H9 (cell line): ENCODE measurements around the gene MALRD1. TPM values are rescaled to one million over a fixed set of nuclear protein-coding genes. Genes with fewer than 3 reads are reported as not detected.

Experiments
- DNase-seq: peaks from one replicate; pipeline ENCODE4 v3.0.0-alpha.2; 2017
- H2AFZ ChIP-seq: one replicate; pipeline ENCODE4 v1.6.1; 2013; ENCODE audit warnings: mild to moderate bottlenecking, low read length, control low read depth, moderate library complexity
- H2AK5ac ChIP-seq: 2 replicates; pipeline ENCODE4 v1.6.1; 2013; ENCODE audit warnings: low read length, control low read depth, mixed read lengths; ENCODE audit not compliant: insufficient read length
- H2BK120ac ChIP-seq: one replicate; pipeline ENCODE4 v1.6.1; 2013; ENCODE audit warnings: low read depth, mild to moderate bottlenecking, low read length, control low read depth, inconsistent platforms; ENCODE audit not compliant: poor library complexity, severe bottlenecking
- H2BK12ac ChIP-seq: 2 replicates; pipeline ENCODE4 v1.6.1; 2013; ENCODE audit warnings: low read length, control low read depth, mixed read lengths, low read depth; ENCODE audit not compliant: insufficient read length
- H2BK15ac ChIP-seq: 2 replicates; pipeline ENCODE4 v1.6.1; 2013; ENCODE audit warnings: low read depth, low read length, control low read depth
- H2BK20ac ChIP-seq: one replicate; pipeline ENCODE4 v1.6.1; 2013; ENCODE audit warnings: low read depth, mild to moderate bottlenecking, low read length, control low read depth, inconsistent platforms; ENCODE audit not compliant: poor library complexity, severe bottlenecking
- H2BK5ac ChIP-seq: 2 replicates; pipeline ENCODE4 v1.6.1; 2013; ENCODE audit warnings: low read length, control low read depth, mixed read lengths; ENCODE audit not compliant: insufficient read length
- H3K14ac ChIP-seq: 2 replicates; pipeline ENCODE4 v1.6.1; 2013; ENCODE audit warnings: low read length, control low read depth; ENCODE audit not compliant: insufficient read depth
- H3K18ac ChIP-seq: 2 replicates; pipeline ENCODE4 v1.6.1; 2013; ENCODE audit warnings: low read depth, mild to moderate bottlenecking, mixed read lengths, low read length, control low read depth; ENCODE audit not compliant: insufficient read length
- H3K23ac ChIP-seq: 2 replicates; pipeline ENCODE4 v1.6.1; 2013; ENCODE audit warnings: low read length, control low read depth, mixed read lengths, low read depth; ENCODE audit not compliant: insufficient read length
- H3K23me2 ChIP-seq: 2 replicates; pipeline ENCODE4 v1.6.1; 2013; ENCODE audit warnings: low read depth, mild to moderate bottlenecking, mixed read lengths, low read length, control low read depth; ENCODE audit not compliant: insufficient read length, poor library complexity, severe bottlenecking
- H3K27ac ChIP-seq: 2 replicates; pipeline ENCODE4 v1.5.1; 2013; ENCODE audit warnings: low read length, control low read depth, mixed read lengths, low read depth; ENCODE audit not compliant: insufficient read length
- H3K27me3 ChIP-seq: 2 replicates; pipeline ENCODE4 v1.6.1; 2013; ENCODE audit warnings: low read length, control low read depth, inconsistent platforms; ENCODE audit not compliant: insufficient read depth
- H3K4ac ChIP-seq: 2 replicates; pipeline ENCODE4 v1.6.1; 2013; ENCODE audit warnings: low read depth, mild to moderate bottlenecking, control low read depth, inconsistent platforms, low read length, moderate library complexity
- H3K4me1 ChIP-seq: 2 replicates; pipeline ENCODE4 v1.6.1; 2013; ENCODE audit warnings: low read length, control low read depth, inconsistent platforms; ENCODE audit not compliant: insufficient read depth
- H3K4me2 ChIP-seq: 2 replicates; pipeline ENCODE4 v1.6.1; 2013; ENCODE audit warnings: low read length, control low read depth, mixed read lengths; ENCODE audit not compliant: insufficient read length, insufficient read depth
- H3K56ac ChIP-seq: 2 replicates; pipeline ENCODE4 v1.6.1; 2013; ENCODE audit warnings: low read depth, mild to moderate bottlenecking, mixed read lengths, low read length, control low read depth; ENCODE audit not compliant: insufficient read length
- H3K79me1 ChIP-seq: 2 replicates; pipeline ENCODE4 v1.6.1; 2013; ENCODE audit warnings: low read depth, mild to moderate bottlenecking, moderate library complexity, low read length, control low read depth, inconsistent platforms; ENCODE audit not compliant: insufficient read depth, poor library complexity, severe bottlenecking
- H3K79me2 ChIP-seq: 2 replicates; pipeline ENCODE4 v1.6.1; 2013; ENCODE audit warnings: low read length, control low read depth, inconsistent platforms; ENCODE audit not compliant: insufficient read depth
- H3K9ac ChIP-seq: 2 replicates; pipeline ENCODE4 v1.6.1; 2013; ENCODE audit warnings: low read length, control low read depth, mixed read lengths; ENCODE audit not compliant: insufficient read length; ENCODE audit errors: extremely low read depth
- H3K9me3 ChIP-seq: one replicate; pipeline ENCODE4 v1.6.1; 2013; ENCODE audit warnings: low read depth, low read length, inconsistent platforms; ENCODE audit not compliant: control insufficient read depth
- H3T11ph ChIP-seq: one replicate; pipeline ENCODE4 v1.6.1; 2013; ENCODE audit warnings: mild to moderate bottlenecking, low read length, control low read depth, inconsistent platforms
- H4K20me1 ChIP-seq: one replicate; pipeline ENCODE4 v1.6.1; 2013; ENCODE audit not compliant: control insufficient read depth, insufficient read length, insufficient read depth
- H4K5ac ChIP-seq: 2 replicates; pipeline ENCODE4 v1.6.1; 2013; ENCODE audit warnings: low read depth, mild to moderate bottlenecking, mixed read lengths, low read length, control low read depth; ENCODE audit not compliant: insufficient read length
- H4K8ac ChIP-seq: replicated peaks from 2 replicates; pipeline ENCODE4 v1.6.1; 2013; ENCODE audit warnings: low read length, control low read depth, mixed read lengths, low read depth; ENCODE audit not compliant: insufficient read length
- H4K91ac ChIP-seq: 2 replicates; pipeline ENCODE4 v1.6.1; 2013; ENCODE audit warnings: low read depth, mild to moderate bottlenecking, moderate library complexity, mixed read lengths, low read length, control low read depth; ENCODE audit not compliant: insufficient read length
- H3K27ac Mint-ChIP-seq, 3 experiments: 2 replicates in 2 of 3; 3 replicates in 1 of 3; pipeline ENCODE4 v1.8.0; 2020 to 2021; ENCODE audit warnings: mixed read lengths in 3 of 3, mild to moderate bottlenecking in 1 of 3, moderate library complexity in 1 of 3
- H3K27me3 Mint-ChIP-seq: 2 replicates; pipeline ENCODE4 v1.8.0; 2021; ENCODE audit warnings: low read depth, mild to moderate bottlenecking, moderate library complexity, mixed read lengths
- H3K36me3 Mint-ChIP-seq, 3 experiments: 2 replicates in 2 of 3; 3 replicates in 1 of 3; pipeline ENCODE4 v1.8.0; 2020 to 2021; ENCODE audit warnings: low read depth in 3 of 3, mixed read lengths in 3 of 3; ENCODE audit not compliant: insufficient read depth in 1 of 3
- H3K4me1 Mint-ChIP-seq, 2 experiments: 2 replicates each; pipeline ENCODE4 v1.8.0; 2020; ENCODE audit warnings: mixed read lengths in 2 of 2
- H3K4me3 Mint-ChIP-seq, 2 experiments: 2 replicates in 1 of 2; 3 replicates in 1 of 2; pipeline ENCODE4 v1.8.0; 2020 to 2021; ENCODE audit warnings: mild to moderate bottlenecking in 2 of 2, mixed read lengths in 2 of 2, moderate library complexity in 1 of 2
- H3K9me3 Mint-ChIP-seq, 2 experiments: 2 replicates in 1 of 2; 3 replicates in 1 of 2; pipeline ENCODE4 v1.8.0; 2020; ENCODE audit warnings: mild to moderate bottlenecking in 2 of 2, mixed read lengths in 2 of 2, moderate library complexity in 1 of 2
- WGBS: extraction: QIAGEN DNeasy Blood & Tissue Kit; methylation state at CpG from one replicate; pipeline ENCODE4 v1.1.7; 2013; ENCODE audit warnings: missing lambda C conversion rate, low lambda C conversion rate, mixed read lengths; ENCODE audit not compliant: insufficient read length; ENCODE audit errors: extremely low coverage; 5-methylcytosine and 5-hydroxymethylcytosine counted together
- total RNA-seq: library from RNA; stranded (reverse); gene quantifications from 2 replicates; pipeline ENCODE4 v1.2.1, GENCODE V29; 2021
- TF ChIP-seq, protein P1 (sequence below): fragments of 200-600 bp; sonication (generic); conservative IDR thresholded peaks from 3 replicates; pipeline ENCODE4 v1.8.0; 2021; ENCODE audit warnings: antibody characterized with exemption, mild to moderate bottlenecking

MALRD1 gene
- total RNA-seq, 1 experiment from 2014 or later = 0.20 TPM

- Histone ChIP-seq H4K91ac (no peak overlapping the region), H2AFZ (no peak overlapping the region), H3T11ph (no peak overlapping the region), H3K23ac (no peak overlapping the region), H3K14ac (no peak overlapping the region), H4K5ac (no peak overlapping the region), H2BK20ac (no peak overlapping the region), H3K27me3 (no peaks in the 10 kb centered on the region), H3K9me3 (no peaks in the 10 kb centered on the region), H3K4me2 (no peak overlapping the region), H3K18ac (no peak overlapping the region), H2AK5ac (no peak overlapping the region), H3K4me1 (no peaks in the 10 kb centered on the region; the same call in 1 of the 2 replicates), H3K9ac (no peak overlapping the region), H3K27ac (no peak overlapping the region), H2BK12ac (no peak overlapping the region), H4K8ac (no peak overlapping the region), H3K56ac (no peak overlapping the region), H2BK15ac (no peak overlapping the region), H2BK5ac (no peak overlapping the region), H3K4ac (no peak overlapping the region), H3K79me1 (no peaks in the 10 kb centered on the region), H4K20me1 (no peaks in the 10 kb centered on the region), H2BK120ac (no peak overlapping the region), H3K23me2 (no peaks in the 10 kb centered on the region), H3K79me2 (no peaks in the 10 kb centered on the region)
- TF ChIP-seq, protein P1, sequence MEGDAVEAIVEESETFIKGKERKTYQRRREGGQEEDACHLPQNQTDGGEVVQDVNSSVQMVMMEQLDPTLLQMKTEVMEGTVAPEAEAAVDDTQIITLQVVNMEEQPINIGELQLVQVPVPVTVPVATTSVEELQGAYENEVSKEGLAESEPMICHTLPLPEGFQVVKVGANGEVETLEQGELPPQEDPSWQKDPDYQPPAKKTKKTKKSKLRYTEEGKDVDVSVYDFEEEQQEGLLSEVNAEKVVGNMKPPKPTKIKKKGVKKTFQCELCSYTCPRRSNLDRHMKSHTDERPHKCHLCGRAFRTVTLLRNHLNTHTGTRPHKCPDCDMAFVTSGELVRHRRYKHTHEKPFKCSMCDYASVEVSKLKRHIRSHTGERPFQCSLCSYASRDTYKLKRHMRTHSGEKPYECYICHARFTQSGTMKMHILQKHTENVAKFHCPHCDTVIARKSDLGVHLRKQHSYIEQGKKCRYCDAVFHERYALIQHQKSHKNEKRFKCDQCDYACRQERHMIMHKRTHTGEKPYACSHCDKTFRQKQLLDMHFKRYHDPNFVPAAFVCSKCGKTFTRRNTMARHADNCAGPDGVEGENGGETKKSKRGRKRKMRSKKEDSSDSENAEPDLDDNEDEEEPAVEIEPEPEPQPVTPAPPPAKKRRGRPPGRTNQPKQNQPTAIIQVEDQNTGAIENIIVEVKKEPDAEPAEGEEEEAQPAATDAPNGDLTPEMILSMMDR = peak; percentile 36; the same call in 2 of the 3 replicates
- Mint-ChIP-seq H3K36me3 (peaks cover 0 to 16% (median 2%) of the 10 kb centered on the region in 3 experiments; a peak in 2 of 7 replicates), H3K4me3 (no peak overlapping the region), H3K27me3 (no peaks in the 10 kb centered on the region), H3K9me3 (peaks cover 6 to 11% of the 10 kb centered on the region in 2 experiments; a peak in 4 of 5 replicates), H3K4me1 (peaks cover 5 to 7% of the 10 kb centered on the region in 2 experiments; a peak in 3 of 4 replicates), H3K27ac (no peak overlapping the region)
- no CpG with 5 or more reads among the region's 5 CpGs for WGBS
- DNase-seq = no peak
Observed at GRCh38 chr10:19683960-19684359, 635.4 kb downstream of the MALRD1 start.
